GM12878 (cell line): ENCODE results near the gene ELL. TPM values are rescaled to one million over a fixed set of nuclear protein-coding genes. Genes with fewer than 3 reads are reported as not detected.
A peak's percentile ranks its signal among the peaks of the same experiment; 100 is the strongest.

Experiments used
- ATAC-seq: fragments of 200-7000 bp; cut with Tn5 transposase; 3 replicates; pipeline ENCODE4 v1.9.1; 2020; ENCODE audit warnings: mild to moderate bottlenecking, moderate library complexity
- BruUV-seq: library from RNA; stranded (reverse); fragments of 400-500 nt; replicated peaks from 2 replicates; lab custom pipeline; 2021; lab: Mats Ljungman, UMichigan
- CTCF ChIA-PET: fragments of 300-600 bp; sonication (Branson Sonifier 250); formaldehyde crosslinking; extraction: SDS; loops from one replicate; lab custom pipeline; 2021; ENCODE audit warnings: inconsistent platforms; lab: Yijun Ruan, JAX
- POLR2A ChIA-PET: fragments of 350-600 bp; formaldehyde crosslinking; extraction: SDS; loops from one replicate; lab custom pipeline; 2021; ENCODE audit warnings: inconsistent platforms; lab: Charles Lee
- RAD21 ChIA-PET: fragments of 300-600 bp; sonication (Branson Sonifier 250); formaldehyde crosslinking; loops from one replicate; lab custom pipeline; 2023; ENCODE audit warnings: antibody characterized with exemption; ENCODE audit not compliant: unreplicated experiment; lab: Charles Lee
- SMC1A ChIA-PET: fragments of 300-600 bp; sonication (Branson Sonifier 250); formaldehyde crosslinking; loops from one replicate; lab custom pipeline; 2023; ENCODE audit not compliant: unreplicated experiment, uncharacterized antibody; lab: Charles Lee
- DNase-seq: peaks from one replicate; pipeline ENCODE4 v3.0.0-alpha.2; 2011; ENCODE audit warnings: low read depth, low spot score
- FAIRE-seq: peaks from 3 replicates; lab custom pipeline; 2011; peaks lifted over from hg19 to GRCh38; lab: Jason Lieb, UNC
- H2AFZ ChIP-seq: 2 replicates; pipeline ENCODE4 v1.6.0; 2011; ENCODE audit warnings: low read depth, low read length, control low read depth; ENCODE audit not compliant: control insufficient read depth
- H3K27ac ChIP-seq: 2 replicates; pipeline ENCODE4 v1.5.1; 2011; ENCODE audit warnings: control low read depth; ENCODE audit not compliant: control insufficient read depth, insufficient read depth
- H3K27me3 ChIP-seq, 2 experiments: replicated peaks in 1 of 2; 2 replicates each; pipeline versions ENCODE4 v1.6.0 to v1.6.1; 2011; ENCODE audit warnings: low read length in 1 of 2; ENCODE audit not compliant: control insufficient read depth in 2 of 2, insufficient read depth in 2 of 2
- H3K36me3 ChIP-seq, 2 experiments: 2 replicates each; pipeline ENCODE4 v1.5.1; 2011; ENCODE audit warnings: low read length in 1 of 2; ENCODE audit not compliant: control insufficient read depth in 2 of 2, insufficient read depth in 2 of 2
- H3K4me1 ChIP-seq: 2 replicates; pipeline ENCODE4 v1.6.1; 2011; ENCODE audit warnings: mild to moderate bottlenecking, low read length, moderate library complexity, mixed read lengths; ENCODE audit not compliant: control insufficient read depth, insufficient read depth
- H3K4me2 ChIP-seq: 2 replicates; pipeline ENCODE4 v1.6.0; 2011; ENCODE audit warnings: control low read depth; ENCODE audit not compliant: control insufficient read depth, insufficient read depth
- H3K4me3 ChIP-seq: fragments of 200-600 bp; sonication (generic); 2 replicates; pipeline ENCODE4 v1.5.1; 2016
- H3K79me2 ChIP-seq: 2 replicates; pipeline ENCODE4 v1.6.0; 2011; ENCODE audit warnings: low read length; ENCODE audit not compliant: control insufficient read depth, insufficient read depth
- H3K9ac ChIP-seq: 2 replicates; pipeline ENCODE4 v1.8.0; 2011; ENCODE audit warnings: low read length, control low read depth, mixed read lengths; ENCODE audit not compliant: control insufficient read depth, insufficient read depth
- H3K9me3 ChIP-seq: replicated peaks from 3 replicates; pipeline ENCODE4 v1.5.1; 2011; ENCODE audit warnings: mild to moderate bottlenecking, low read length; ENCODE audit not compliant: control insufficient read depth, insufficient read depth
- H4K20me1 ChIP-seq: 2 replicates; pipeline ENCODE4 v1.6.0; 2011; ENCODE audit not compliant: control insufficient read depth, insufficient read depth
- ATF3 ChIP-seq: IDR thresholded peaks from 2 replicates; pipeline ENCODE4 v1.6.1; 2011; ENCODE audit warnings: low read depth, mild to moderate bottlenecking, low read length, moderate library complexity, borderline replicate concordance; ENCODE audit errors: extremely low read depth
- ATF7 ChIP-seq: fragments of 450-650 bp; IDR thresholded peaks from 2 replicates; pipeline ENCODE4 v1.6.1; 2016; ENCODE audit warnings: low read depth, mild to moderate bottlenecking
- CBX3 ChIP-seq: fragments of 200-600 bp; sonication (generic); IDR thresholded peaks from 2 replicates; pipeline ENCODE4 v1.6.1; 2016; ENCODE audit warnings: low read depth, borderline replicate concordance
- CREB1 ChIP-seq: IDR thresholded peaks from 2 replicates; pipeline ENCODE4 v1.6.1; 2012; ENCODE audit warnings: low read depth, mild to moderate bottlenecking, inconsistent platforms
- FOS ChIP-seq: IDR thresholded peaks from 3 replicates; pipeline ENCODE4 v1.6.1; 2011; ENCODE audit warnings: borderline replicate concordance; ENCODE audit not compliant: insufficient read length; ENCODE audit errors: extremely low read depth
- GATAD2B ChIP-seq: fragments of 450-650 bp; conservative IDR thresholded peaks from 2 replicates; pipeline ENCODE4 v1.6.1; 2017; ENCODE audit warnings: low read depth, mild to moderate bottlenecking, moderate library complexity
- HDGF ChIP-seq: fragments of 450-650 bp; IDR thresholded peaks from 2 replicates; pipeline ENCODE4 v1.6.1; 2016; ENCODE audit warnings: antibody characterized with exemption
- JUNB ChIP-seq: IDR thresholded peaks from 2 replicates; pipeline ENCODE4 v1.6.1; 2016; ENCODE audit warnings: antibody characterized with exemption, mild to moderate bottlenecking
- NR2C2 ChIP-seq: IDR thresholded peaks from 2 replicates; pipeline ENCODE4 v1.6.1; 2011; ENCODE audit warnings: borderline replicate concordance, low read depth; ENCODE audit not compliant: control insufficient read depth, insufficient read length
- PAX5 ChIP-seq: IDR thresholded peaks from 2 replicates; pipeline ENCODE4 v1.6.1; 2011; ENCODE audit warnings: low read depth, low read length, borderline replicate concordance
- PKNOX1 ChIP-seq: fragments of 450-650 bp; IDR thresholded peaks from 2 replicates; pipeline ENCODE4 v1.6.1; 2016; ENCODE audit warnings: mild to moderate bottlenecking
- POLR2AphosphoS2 ChIP-seq: IDR thresholded peaks from 2 replicates; pipeline ENCODE4 v1.6.1; 2011; ENCODE audit warnings: low read depth, mild to moderate bottlenecking, low read length, improper control_type of control experiment, moderate library complexity
- SMAD1 ChIP-seq: fragments of 450-650 bp; IDR thresholded peaks from 2 replicates; pipeline ENCODE4 v1.6.1; 2018; ENCODE audit warnings: mild to moderate bottlenecking, low read depth; ENCODE audit not compliant: partially characterized antibody
- SP1 ChIP-seq: IDR thresholded peaks from one replicate; pipeline ENCODE4 v1.6.1; 2011; ENCODE audit warnings: low read depth, low read length
- WGBS: methylation state at CpG from one replicate; pipeline ENCODE4 v1.1.6; 2016; ENCODE audit warnings: low lambda C conversion rate; ENCODE audit not compliant: insufficient replicate concordance, insufficient coverage; ENCODE audit errors: missing lambda C conversion rate; 5-methylcytosine and 5-hydroxymethylcytosine counted together
- in situ Hi-C: fragments of 300-500 bp; cut with MboI; formaldehyde crosslinking; loops from 9 replicates; pipeline ENCODE4 v1.14.3; 2018; ENCODE audit warnings: mixed read lengths
- intact Hi-C: fragments of 100-400 bp; cut with micrococcal nuclease; formaldehyde crosslinking; loops from one replicate; pipeline ENCODE4 v1.14.2; 2022; ENCODE audit not compliant: unreplicated experiment
- polyA plus RNA-seq, 11 experiments: library from polyadenylated mRNA; depleted of rRNA in 4 of 11; unstranded in 6 of 11; stranded (reverse) in 5 of 11; fragments of >200 nt; fragmentation: Nextera tagmentation in 4 of 11; fragmentation: Illumina TruSeq in 1 of 11; extraction: Ambion mirVana in 4 of 11; extraction: Trizol in 1 of 11; gene quantifications; 1 replicate in 1 of 11; 2 replicates in 10 of 11; pipeline versions ENCODE4 v1.2.1 to v1.2.3, GENCODE V29; 2011 to 2016; ENCODE audit warnings: inconsistent platforms in 2 of 11, missing spikeins in 2 of 11, low read depth in 1 of 11
- total RNA-seq, 4 experiments: library from RNA; depleted of rRNA in 3 of 4; stranded (reverse); fragments of >200 nt in 3 of 4; fragmentation: Illumina TruSeq in 1 of 4; extraction: Trizol in 1 of 4; gene quantifications; 2 replicates each; pipeline versions ENCODE4 v1.2.1 to v1.2.3, GENCODE V29; 2013 to 2021
- TF ChIP-seq, protein P1 (sequence below), 3 experiments: IDR thresholded peaks in 2 of 3; conservative IDR thresholded peaks in 1 of 3; 2 replicates each; pipeline ENCODE4 v1.5.1; 2011; ENCODE audit warnings: low read depth in 3 of 3, low read length in 3 of 3, mild to moderate bottlenecking in 3 of 3, control low read depth in 2 of 3, moderate library complexity in 2 of 3, inconsistent platforms in 1 of 3, mixed read lengths in 1 of 3; ENCODE audit not compliant: control insufficient read depth in 2 of 3, insufficient read depth in 1 of 3; ENCODE audit errors: extremely low read depth in 1 of 3
- TF ChIP-seq, protein P2 (sequence below): IDR thresholded peaks from 2 replicates; pipeline ENCODE4 v1.6.1; 2012; ENCODE audit warnings: low read depth, low read length, improper control_type of control experiment
- TF ChIP-seq, protein P3 (sequence below): fragments of 450-650 bp; IDR thresholded peaks from 2 replicates; pipeline ENCODE4 v1.6.1; 2016; ENCODE audit warnings: mild to moderate bottlenecking

ELL gene
- total and polyA plus RNA-seq, 10 of the 15 experiments (the other 5 are each of a cell fraction or from before 2014, with no cell fraction given) = 0.91 to 25.0 (median 9.1) TPM

GRCh38 chr19:18478545-18479311 is 43.1 kb downstream of the ELL start:
- Histone ChIP-seq H3K36me3 (peaks cover 2 to 6% of the 10 kb centered on the region in 2 experiments; a peak in 3 of 4 replicates), H3K27ac (peak overlapping the region; percentile 89), H3K4me2 (peak overlapping the region; percentile 77), H3K9me3 (no peaks in the 10 kb centered on the region), H3K9ac (peak overlapping the region; percentile 56; the same call in 1 of the 2 replicates), H3K27me3 (no peaks in the 10 kb centered on the region), H3K79me2 (peaks cover 62% of the 10 kb centered on the region), H3K4me1 (peaks cover 33% of the 10 kb centered on the region), H4K20me1 (peaks cover 3% of the 10 kb centered on the region), H2AFZ (peak overlapping the region; percentile 37), H3K4me3 (no peak overlapping the region)
- no TSS peak for BruUV-seq
- SMC1A ChIA-PET = interaction anchor here (0.9 kb wide), 1 partner anchor 79 kb away, joined by 4 read pairs; the partner anchor contains the start of gene KXD1
- in situ Hi-C loops (no loop called here), intact Hi-C loops (loop anchor here (5.0 kb wide), 1 partner anchor 109 kb away; the partner anchor contains the start of gene REX1BD)
- peak; percentile 51 for DNase-seq
- peak; percentile 96 for FAIRE-seq
- CTCF ChIA-PET = interaction anchor here (0.5 to 1.6 kb wide), 6 partner anchors 9 to 110 kb away, joined by 3 to 5 read pairs (median 3); partner anchors contain the start of gene REX1BD
- POLR2A ChIA-PET = interaction anchor here (0.6 to 1.7 kb wide), 2 partner anchors 42 to 106 kb away, joined by 6 to 8 read pairs; no protein-coding TSS in a partner anchor
- WGBS = 28% methylated on average over 17 of the region's 17 CpGs
- RAD21 ChIA-PET = interaction anchor here (1.6 kb wide), 1 partner anchor 41 kb away, joined by 5 read pairs; no protein-coding TSS in a partner anchor
- peak; percentile 96 for ATAC-seq
- TF ChIP-seq PKNOX1 (no peak), SMAD1 (no peak), CREB1 (0 out of 2 replicates have a peak, but pooled peaks have one; percentile 24), FOS (no peak), NR2C2 (no peak), JUNB (no peak), GATAD2B (peak; percentile 80; the same call in 1 of the 2 replicates), POLR2AphosphoS2 (no peak), HDGF (peak; percentile 61; the same call in 1 of the 2 replicates), SP1 (peak; percentile 14), ATF3 (0 out of 2 replicates have a peak, but pooled peaks have one; percentile 2), ATF7 (peak; percentile 41), PAX5 (no peak), CBX3 (no peak)
- TF ChIP-seq, protein P1, sequence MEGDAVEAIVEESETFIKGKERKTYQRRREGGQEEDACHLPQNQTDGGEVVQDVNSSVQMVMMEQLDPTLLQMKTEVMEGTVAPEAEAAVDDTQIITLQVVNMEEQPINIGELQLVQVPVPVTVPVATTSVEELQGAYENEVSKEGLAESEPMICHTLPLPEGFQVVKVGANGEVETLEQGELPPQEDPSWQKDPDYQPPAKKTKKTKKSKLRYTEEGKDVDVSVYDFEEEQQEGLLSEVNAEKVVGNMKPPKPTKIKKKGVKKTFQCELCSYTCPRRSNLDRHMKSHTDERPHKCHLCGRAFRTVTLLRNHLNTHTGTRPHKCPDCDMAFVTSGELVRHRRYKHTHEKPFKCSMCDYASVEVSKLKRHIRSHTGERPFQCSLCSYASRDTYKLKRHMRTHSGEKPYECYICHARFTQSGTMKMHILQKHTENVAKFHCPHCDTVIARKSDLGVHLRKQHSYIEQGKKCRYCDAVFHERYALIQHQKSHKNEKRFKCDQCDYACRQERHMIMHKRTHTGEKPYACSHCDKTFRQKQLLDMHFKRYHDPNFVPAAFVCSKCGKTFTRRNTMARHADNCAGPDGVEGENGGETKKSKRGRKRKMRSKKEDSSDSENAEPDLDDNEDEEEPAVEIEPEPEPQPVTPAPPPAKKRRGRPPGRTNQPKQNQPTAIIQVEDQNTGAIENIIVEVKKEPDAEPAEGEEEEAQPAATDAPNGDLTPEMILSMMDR (IDR thresholded peaks at IDR 0.05 in 2 of 3, conservative IDR thresholded peaks at IDR 0.05 in 1 of 3; ENCODE audit: control insufficient read depth in 2 of 3, extremely low read depth in 1 of 3, insufficient read depth in 1 of 3, low read depth in 3 of 3, low read length in 3 of 3) = no peak
- TF ChIP-seq, protein P2, sequence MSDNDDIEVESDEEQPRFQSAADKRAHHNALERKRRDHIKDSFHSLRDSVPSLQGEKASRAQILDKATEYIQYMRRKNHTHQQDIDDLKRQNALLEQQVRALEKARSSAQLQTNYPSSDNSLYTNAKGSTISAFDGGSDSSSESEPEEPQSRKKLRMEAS = peak; percentile 64; the same call in 1 of the 2 replicates
- TF ChIP-seq, protein P3, sequence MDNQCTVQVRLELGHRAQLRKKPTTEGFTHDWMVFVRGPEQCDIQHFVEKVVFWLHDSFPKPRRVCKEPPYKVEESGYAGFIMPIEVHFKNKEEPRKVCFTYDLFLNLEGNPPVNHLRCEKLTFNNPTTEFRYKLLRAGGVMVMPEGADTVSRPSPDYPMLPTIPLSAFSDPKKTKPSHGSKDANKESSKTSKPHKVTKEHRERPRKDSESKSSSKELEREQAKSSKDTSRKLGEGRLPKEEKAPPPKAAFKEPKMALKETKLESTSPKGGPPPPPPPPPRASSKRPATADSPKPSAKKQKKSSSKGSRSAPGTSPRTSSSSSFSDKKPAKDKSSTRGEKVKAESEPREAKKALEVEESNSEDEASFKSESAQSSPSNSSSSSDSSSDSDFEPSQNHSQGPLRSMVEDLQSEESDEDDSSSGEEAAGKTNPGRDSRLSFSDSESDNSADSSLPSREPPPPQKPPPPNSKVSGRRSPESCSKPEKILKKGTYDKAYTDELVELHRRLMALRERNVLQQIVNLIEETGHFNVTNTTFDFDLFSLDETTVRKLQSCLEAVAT = 0 out of 2 replicates have a peak, but pooled peaks have one; percentile 43
